ENCODE data around the gene SPCS2. TPM values are rescaled to one million over a fixed set of nuclear protein-coding genes. Genes with fewer than 3 reads are reported as not detected.

SPCS2 gene
- total RNA-seq, 1 donor from 2014 or later, result 133 TPM

GRCh38 chr11:74948546-74948897 is 544 bp upstream of the SPCS2 start:
- Mint-ChIP-seq H3K4me1 (ENCODE audit: low read depth) (peaks cover 35% of the 10 kb centered on the region), H3K4me3 (ENCODE audit: unreplicated experiment) (peak overlapping the region; percentile 89), H3K36me3 (ENCODE audit: low read depth) (no peaks in the 10 kb centered on the region), H3K9me3 (ENCODE audit: low read depth) (no peaks in the 10 kb centered on the region), H3K27me3 (ENCODE audit: low read depth) (no peaks in the 10 kb centered on the region), H3K27ac (ENCODE audit: unreplicated experiment) (peak overlapping the region; percentile 97)
- TF ChIP-seq, protein P1, sequence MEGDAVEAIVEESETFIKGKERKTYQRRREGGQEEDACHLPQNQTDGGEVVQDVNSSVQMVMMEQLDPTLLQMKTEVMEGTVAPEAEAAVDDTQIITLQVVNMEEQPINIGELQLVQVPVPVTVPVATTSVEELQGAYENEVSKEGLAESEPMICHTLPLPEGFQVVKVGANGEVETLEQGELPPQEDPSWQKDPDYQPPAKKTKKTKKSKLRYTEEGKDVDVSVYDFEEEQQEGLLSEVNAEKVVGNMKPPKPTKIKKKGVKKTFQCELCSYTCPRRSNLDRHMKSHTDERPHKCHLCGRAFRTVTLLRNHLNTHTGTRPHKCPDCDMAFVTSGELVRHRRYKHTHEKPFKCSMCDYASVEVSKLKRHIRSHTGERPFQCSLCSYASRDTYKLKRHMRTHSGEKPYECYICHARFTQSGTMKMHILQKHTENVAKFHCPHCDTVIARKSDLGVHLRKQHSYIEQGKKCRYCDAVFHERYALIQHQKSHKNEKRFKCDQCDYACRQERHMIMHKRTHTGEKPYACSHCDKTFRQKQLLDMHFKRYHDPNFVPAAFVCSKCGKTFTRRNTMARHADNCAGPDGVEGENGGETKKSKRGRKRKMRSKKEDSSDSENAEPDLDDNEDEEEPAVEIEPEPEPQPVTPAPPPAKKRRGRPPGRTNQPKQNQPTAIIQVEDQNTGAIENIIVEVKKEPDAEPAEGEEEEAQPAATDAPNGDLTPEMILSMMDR (IDR thresholded peaks at IDR 0.05), result no peak
- DNase-seq (ENCODE audit: low spot score), result no peak

DNA sequence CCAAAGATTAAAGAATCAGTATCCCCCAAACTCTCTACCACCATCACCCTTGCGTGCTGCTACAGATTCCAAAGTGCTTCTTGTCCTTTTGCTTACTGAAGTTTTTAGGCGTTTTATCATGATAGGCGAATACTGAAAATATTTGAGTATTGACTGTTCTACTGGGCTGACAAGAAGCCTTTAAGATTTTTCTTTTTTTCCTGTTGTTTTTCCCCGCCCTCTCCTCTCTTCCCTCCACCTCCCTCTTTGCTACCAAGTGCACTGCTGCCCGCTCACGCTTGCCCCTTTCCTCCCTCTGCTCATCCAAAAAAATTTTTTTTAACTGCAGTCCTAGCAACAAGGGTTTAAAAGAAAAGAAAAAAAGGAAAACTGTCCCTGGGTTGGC is 679 bp downstream of the SPCS2 start:
- Mint-ChIP-seq H3K36me3 (ENCODE audit: low read depth) (peaks cover under 1% of the 10 kb centered on the region), H3K9me3 (ENCODE audit: low read depth) (peaks cover under 1% of the 10 kb centered on the region), H3K27ac (ENCODE audit: unreplicated experiment) (peak overlapping the region; percentile 97), H3K27me3 (ENCODE audit: low read depth) (no peaks in the 10 kb centered on the region), H3K4me3 (ENCODE audit: unreplicated experiment) (peak overlapping the region; percentile 89), H3K4me1 (ENCODE audit: low read depth) (peaks cover 33% of the 10 kb centered on the region)
- TF ChIP-seq, protein P1 (IDR thresholded peaks at IDR 0.05), result no peak
- DNase-seq (ENCODE audit: low spot score), result no peak

DNA sequence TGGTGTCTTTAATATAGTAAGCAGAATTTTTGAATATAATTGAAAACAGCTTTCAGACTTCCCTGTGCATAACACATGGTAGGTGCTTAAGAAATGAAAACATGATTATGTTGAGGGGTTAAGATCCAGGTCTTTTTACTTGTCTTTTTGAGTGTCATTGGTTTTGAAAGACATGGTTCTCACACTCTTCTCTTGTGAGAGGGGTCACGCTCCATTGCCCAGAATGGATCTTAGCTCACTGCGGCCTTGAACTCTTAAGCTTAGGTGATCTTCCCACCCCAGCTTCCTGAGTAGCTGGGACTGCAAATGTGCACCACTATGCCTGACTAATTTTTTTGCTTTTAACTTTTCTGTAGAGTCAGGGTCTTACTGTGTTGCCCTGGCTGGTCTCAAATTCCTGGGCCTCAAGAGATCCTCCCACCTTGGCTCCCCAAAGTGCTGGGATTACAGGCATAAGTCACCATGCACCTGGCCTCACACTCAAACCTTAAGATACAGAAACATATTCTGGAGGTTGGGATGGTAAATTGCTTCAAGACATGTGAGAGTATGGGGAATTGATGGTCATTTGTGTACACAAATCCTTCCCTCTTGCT is 1.4 kb downstream of the SPCS2 start:
- Mint-ChIP-seq H3K27ac (ENCODE audit: unreplicated experiment) (peak overlapping the region; percentile 97), H3K27me3 (ENCODE audit: low read depth) (no peaks in the 10 kb centered on the region), H3K4me3 (ENCODE audit: unreplicated experiment) (peak overlapping the region; percentile 89), H3K9me3 (ENCODE audit: low read depth) (peaks cover 2% of the 10 kb centered on the region), H3K4me1 (ENCODE audit: low read depth) (peaks cover 33% of the 10 kb centered on the region), H3K36me3 (ENCODE audit: low read depth) (peaks cover 2% of the 10 kb centered on the region)
- no peak for DNase-seq (ENCODE audit: low spot score)
- TF ChIP-seq, protein P1 (IDR thresholded peaks at IDR 0.05), result no peak

- no peak for DNase-seq (ENCODE audit: low spot score)
- Mint-ChIP-seq H3K4me1 (ENCODE audit: low read depth) (peaks cover 36% of the 10 kb centered on the region), H3K27me3 (ENCODE audit: low read depth) (no peaks in the 10 kb centered on the region), H3K36me3 (ENCODE audit: low read depth) (peaks cover 2% of the 10 kb centered on the region), H3K27ac (ENCODE audit: unreplicated experiment) (no peak overlapping the region), H3K9me3 (ENCODE audit: low read depth) (peaks cover 2% of the 10 kb centered on the region), H3K4me3 (ENCODE audit: unreplicated experiment) (no peak overlapping the region)
- TF ChIP-seq, protein P1 (IDR thresholded peaks at IDR 0.05), result no peak
Measured at GRCh38 chr11:74951226-74951625, 2.2 kb downstream of the SPCS2 start.

- TF ChIP-seq, protein P1 (IDR thresholded peaks at IDR 0.05), result no peak
- DNase-seq (ENCODE audit: low spot score), result no peak
- no peaks in the 10 kb centered on the region for H3K27me3 Mint-ChIP-seq (ENCODE audit: low read depth)
- peaks cover 2% of the 10 kb centered on the region for H3K36me3 Mint-ChIP-seq (ENCODE audit: low read depth)
- peak overlapping the region; percentile 14 for H3K27ac Mint-ChIP-seq (ENCODE audit: unreplicated experiment)
- peaks cover 49% of the 10 kb centered on the region for H3K4me1 Mint-ChIP-seq (ENCODE audit: low read depth)
- H3K9me3 Mint-ChIP-seq (ENCODE audit: low read depth), result peaks cover 2% of the 10 kb centered on the region
- H3K4me3 Mint-ChIP-seq (ENCODE audit: unreplicated experiment), result no peak overlapping the region
Measured at GRCh38 chr11:74952752-74953151, 3.7 kb downstream of the SPCS2 start.
